Activated CD4-positive, CD25-positive, alpha-beta regulatory T cell treated with anti-CD3 and anti-CD28 coated beads, Interleukin-2, amount 50 U/mL, for 72 hours (primary cell): ENCODE data around the gene ANO9.
A peak's percentile ranks its signal among the peaks of the same experiment; 100 is the strongest.

ENCODE experiments used
- DNase-seq: peaks from one replicate; pipeline ENCODE4 v3.0.0; 2021

The ANO9 gene

GRCh38 chr11:441418-442274, at the start of gene ANO9:
Gene ANO9, minus strand, starts transcription at chr11:442011. Its CDS starts 85 bp downstream, at chr11:441926.
- peak; percentile 62 for DNase-seq

GRCh38 chr11:491358-491757, 49.5 kb upstream of the ANO9 start:
- DNase-seq: no peak

- DNase-seq: no peak
These were observed 49.1 kb upstream of the ANO9 start for GRCh38 chr11:490930-491260.

GRCh38 chr11:490186-490929, 48.5 kb upstream of the ANO9 start:
- no peak for DNase-seq

GRCh38 chr11:489610-490185, 47.9 kb upstream of the ANO9 start:
- no peak for DNase-seq

- no peak for DNase-seq
These were observed 47.2 kb upstream of the ANO9 start for GRCh38 chr11:488992-489391.

GRCh38 chr11:488579-488978, 46.8 kb upstream of the ANO9 start:
- no peak for DNase-seq

- DNase-seq: no peak
These were observed 46.3 kb upstream of the ANO9 start for GRCh38 chr11:488062-488461.

GRCh38 chr11:487571-488021, 45.8 kb upstream of the ANO9 start:
- DNase-seq: no peak

- no peak for DNase-seq
These were observed 44.4 kb upstream of the ANO9 start for GRCh38 chr11:486189-486588.

GRCh38 chr11:484616-485015, 42.8 kb upstream of the ANO9 start:
- no peak for DNase-seq

GRCh38 chr11:479311-479710, 37.5 kb upstream of the ANO9 start:
- no peak for DNase-seq

GRCh38 chr11:477052-477715, 35.4 kb upstream of the ANO9 start:
- no peak for DNase-seq

GRCh38 chr11:476416-476815, 34.6 kb upstream of the ANO9 start:
- no peak for DNase-seq

GRCh38 chr11:475941-476340, 34.1 kb upstream of the ANO9 start:
- DNase-seq: no peak

GRCh38 chr11:474914-475506, 33.2 kb upstream of the ANO9 start:
- DNase-seq: no peak

- DNase-seq: no peak
These were observed 32.4 kb upstream of the ANO9 start for GRCh38 chr11:473962-474785.

GRCh38 chr11:473415-473814, 31.6 kb upstream of the ANO9 start:
- DNase-seq: no peak

GRCh38 chr11:472816-473215, 31.0 kb upstream of the ANO9 start:
- DNase-seq: no peak

- DNase-seq: no peak
These were observed 30.5 kb upstream of the ANO9 start for GRCh38 chr11:472272-472671.

- no peak for DNase-seq
These were observed 29.8 kb upstream of the ANO9 start for GRCh38 chr11:471468-472145.
